ENCODE measurements around the gene KRT25. TPM values are rescaled to one million over a fixed set of nuclear protein-coding genes. Genes with fewer than 3 reads are reported as not detected.

The KRT25 gene
- total RNA-seq, 4 donors from 2014 or later, result not detected

- TF ChIP-seq, protein P1, sequence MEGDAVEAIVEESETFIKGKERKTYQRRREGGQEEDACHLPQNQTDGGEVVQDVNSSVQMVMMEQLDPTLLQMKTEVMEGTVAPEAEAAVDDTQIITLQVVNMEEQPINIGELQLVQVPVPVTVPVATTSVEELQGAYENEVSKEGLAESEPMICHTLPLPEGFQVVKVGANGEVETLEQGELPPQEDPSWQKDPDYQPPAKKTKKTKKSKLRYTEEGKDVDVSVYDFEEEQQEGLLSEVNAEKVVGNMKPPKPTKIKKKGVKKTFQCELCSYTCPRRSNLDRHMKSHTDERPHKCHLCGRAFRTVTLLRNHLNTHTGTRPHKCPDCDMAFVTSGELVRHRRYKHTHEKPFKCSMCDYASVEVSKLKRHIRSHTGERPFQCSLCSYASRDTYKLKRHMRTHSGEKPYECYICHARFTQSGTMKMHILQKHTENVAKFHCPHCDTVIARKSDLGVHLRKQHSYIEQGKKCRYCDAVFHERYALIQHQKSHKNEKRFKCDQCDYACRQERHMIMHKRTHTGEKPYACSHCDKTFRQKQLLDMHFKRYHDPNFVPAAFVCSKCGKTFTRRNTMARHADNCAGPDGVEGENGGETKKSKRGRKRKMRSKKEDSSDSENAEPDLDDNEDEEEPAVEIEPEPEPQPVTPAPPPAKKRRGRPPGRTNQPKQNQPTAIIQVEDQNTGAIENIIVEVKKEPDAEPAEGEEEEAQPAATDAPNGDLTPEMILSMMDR (IDR thresholded peaks at IDR 0.05), result no peak
- Histone ChIP-seq H3K36me3 (no peaks in the 10 kb centered on the region), H3K27me3 (no peaks in the 10 kb centered on the region), H3K4me3 (replicated peaks in 1 of 3) (no peak overlapping the region), H3K4me1 (no peaks in the 10 kb centered on the region), H3K27ac (no peak overlapping the region), H3K9me3 (no peaks in the 10 kb centered on the region)
- intact Hi-C loops (cut with DNase I), result loop anchor here (5.0 kb wide), 1 partner anchor 174 kb away; no protein-coding TSS in a partner anchor
- WGBS, 2 donors, result 86 to 87% methylated on average over 1 of the region's 1 CpG
- no peak for DNase-seq
These were observed 36.0 kb upstream of the KRT25 start for GRCh38 chr17:40791111-40791510.

- H3K27me3 ChIP-seq, result no peaks in the 10 kb centered on the region
- WGBS, 2 donors, result 97 to 99% methylated on average over 4 of the region's 4 CpGs
- DNase-seq, result no peak
- H3K27ac ChIP-seq, result no peak within 1 kb of the TSS
- TF ChIP-seq POLR2A (IDR thresholded peaks at IDR 0.05), result no peak
- TF ChIP-seq, protein P1 (IDR thresholded peaks at IDR 0.05), result no peak
- H3K36me3 ChIP-seq, result no peaks in the 10 kb centered on the region
- H3K9me3 ChIP-seq, result no peaks in the 10 kb centered on the region
- H3K4me1 ChIP-seq, result peaks cover 0 to 15% of the 10 kb centered on the region in 2 donors
- intact Hi-C loops (cut with DNase I), result no loop called here
- no peak within 1 kb of the TSS for H3K4me3 ChIP-seq (replicated peaks in 1 of 3)
These were observed 27.3 kb upstream of the KRT25 start, which contains the start of gene KRT27 for GRCh38 chr17:40782450-40782849. Gene KRT27 (minus strand): TSS chr17:40782550. CDS start chr17:40782493, 57 bp downstream.

DNA sequence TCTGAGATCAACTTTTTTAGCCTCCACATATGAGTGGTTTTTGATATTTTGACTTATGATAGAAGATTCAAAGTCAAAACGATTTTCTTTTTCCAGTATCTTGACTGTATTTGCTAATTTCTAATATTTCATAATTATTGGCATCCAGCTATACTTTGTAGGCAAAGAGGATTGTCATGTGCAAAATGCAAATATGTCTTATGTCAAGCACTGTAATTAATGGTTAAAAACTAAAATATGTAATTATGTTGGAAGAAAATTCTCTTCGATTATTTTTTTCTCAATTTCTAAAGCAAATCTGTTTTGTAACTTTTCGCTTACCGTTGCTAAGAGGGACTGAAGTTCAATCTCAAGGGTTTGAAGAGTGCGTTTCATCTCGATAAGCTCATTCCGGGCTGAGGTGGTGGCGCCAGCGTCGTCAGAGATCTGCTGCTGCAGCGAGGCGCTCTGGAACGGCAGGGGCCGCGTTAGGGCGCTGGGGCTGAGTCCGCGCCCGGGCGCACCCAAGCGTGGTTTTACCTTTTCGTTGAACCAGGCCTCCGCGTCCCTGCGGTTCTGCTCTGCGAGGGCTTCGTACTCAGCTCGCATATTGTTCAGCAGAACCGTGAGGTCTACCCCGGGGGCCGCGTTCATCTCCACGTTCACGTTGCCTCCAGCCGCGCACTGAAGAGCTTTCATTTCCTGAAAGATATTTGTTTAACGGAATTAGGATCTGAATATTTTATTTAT, 24.2 kb upstream of the KRT25 start:
- WGBS, 2 donors, result 11 to 14% methylated on average over 35 to 37 of the region's 37 CpGs
- intact Hi-C loops (cut with DNase I), result no loop called here
- Histone ChIP-seq H3K27ac (no peak overlapping the region), H3K36me3 (no peaks in the 10 kb centered on the region), H3K27me3 (no peaks in the 10 kb centered on the region), H3K4me3 (replicated peaks in 1 of 3) (peak overlapping the region in 1 of 3 donors; percentile 10), H3K9me3 (no peaks in the 10 kb centered on the region), H3K4me1 (peaks cover 0 to 15% of the 10 kb centered on the region in 2 donors)
- peak; percentile 70 to 76 for DNase-seq
- TF ChIP-seq, protein P1 (IDR thresholded peaks at IDR 0.05), result no peak
- no peak for TF ChIP-seq POLR2A (IDR thresholded peaks at IDR 0.05)

GRCh38 chr17:40778461-40778860, 23.3 kb upstream of the KRT25 start:
- H3K4me3 ChIP-seq (replicated peaks in 1 of 3), result no peak overlapping the region
- no peaks in the 10 kb centered on the region for H3K36me3 ChIP-seq
- 53 to 72% methylated on average over 5 of the region's 5 CpGs for whole genome bisulfite sequencing, 2 donors
- peaks cover 0 to 15% of the 10 kb centered on the region in 2 donors for H3K4me1 ChIP-seq
- no peaks in the 10 kb centered on the region for H3K27me3 ChIP-seq
- intact Hi-C loops (cut with DNase I), result no loop called here
- TF ChIP-seq POLR2A (IDR thresholded peaks at IDR 0.05), result no peak
- TF ChIP-seq, protein P1 (IDR thresholded peaks at IDR 0.05), result no peak
- DNase-seq, result no peak
- H3K9me3 ChIP-seq, result no peaks in the 10 kb centered on the region
- no peak overlapping the region for H3K27ac ChIP-seq

DNA sequence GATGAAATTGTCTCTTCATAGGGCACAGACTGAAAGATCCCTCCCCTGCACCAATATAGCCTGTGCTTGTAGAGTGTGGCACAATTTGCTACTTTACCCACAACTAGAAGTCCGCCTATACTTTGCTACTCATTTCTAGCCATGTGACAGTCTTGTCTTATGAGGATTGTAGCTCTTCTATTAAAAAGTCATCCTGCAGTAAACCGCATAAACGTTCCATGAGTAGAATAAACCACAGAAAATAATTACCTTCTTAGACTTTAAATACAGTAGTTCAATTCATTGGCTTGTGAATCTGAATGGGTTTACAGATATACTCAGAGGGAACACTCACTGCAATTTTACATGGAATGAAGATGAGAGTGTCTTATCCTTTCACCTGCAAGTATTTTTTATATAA, 22.8 kb upstream of the KRT25 start:
- no peak for DNase-seq
- H3K4me1 ChIP-seq, result peaks cover 0 to 15% of the 10 kb centered on the region in 2 donors
- no peaks in the 10 kb centered on the region for H3K9me3 ChIP-seq
- WGBS, 2 donors, result 76 to 84% methylated on average over 3 of the region's 3 CpGs
- no peak for TF ChIP-seq POLR2A (IDR thresholded peaks at IDR 0.05)
- TF ChIP-seq, protein P1 (IDR thresholded peaks at IDR 0.05), result no peak
- no peak overlapping the region for H3K4me3 ChIP-seq (replicated peaks in 1 of 3)
- H3K27me3 ChIP-seq, result no peaks in the 10 kb centered on the region
- intact Hi-C loops (cut with DNase I), result no loop called here
- no peak overlapping the region for H3K27ac ChIP-seq
- H3K36me3 ChIP-seq, result no peaks in the 10 kb centered on the region

Measured in thyroid gland (tissue), 4 donors.